ENCODE data around the gene PRDM16.

GRCh38 chr1:3331564-3331963 lies 262.6 kb downstream of the PRDM16 start:
- TF ChIP-seq CTCF (conservative IDR thresholded peaks at IDR 0.05; ENCODE audit: low read length) (no peak), EZH2phosphoT487 (IDR thresholded peaks at IDR 0.05; ENCODE audit: borderline replicate concordance, low read depth, low read length) (no peak)
